ENCODE results near the gene NECAP2.

DNA sequence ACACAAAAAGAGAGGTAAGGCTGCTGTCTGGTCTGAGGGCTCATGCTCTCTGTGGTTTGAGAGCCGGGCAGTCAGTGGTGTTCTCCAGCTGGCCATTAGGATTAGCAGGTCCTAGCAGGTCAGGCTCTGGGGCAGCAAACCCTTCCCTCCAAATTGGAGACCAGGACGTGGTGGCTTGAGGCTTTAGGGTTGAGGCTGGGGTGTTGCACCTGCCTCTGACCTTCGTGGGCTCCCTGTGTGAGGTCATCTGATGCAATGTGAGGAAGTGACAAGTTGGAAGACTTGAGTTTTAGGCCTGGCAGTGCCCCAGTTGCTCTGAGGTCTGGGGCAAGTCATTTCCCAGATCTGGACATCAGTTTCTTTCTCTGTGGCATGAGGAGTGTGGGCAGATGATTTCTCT is 49.1 kb upstream of the NECAP2 start:
- TF ChIP-seq, protein P1, sequence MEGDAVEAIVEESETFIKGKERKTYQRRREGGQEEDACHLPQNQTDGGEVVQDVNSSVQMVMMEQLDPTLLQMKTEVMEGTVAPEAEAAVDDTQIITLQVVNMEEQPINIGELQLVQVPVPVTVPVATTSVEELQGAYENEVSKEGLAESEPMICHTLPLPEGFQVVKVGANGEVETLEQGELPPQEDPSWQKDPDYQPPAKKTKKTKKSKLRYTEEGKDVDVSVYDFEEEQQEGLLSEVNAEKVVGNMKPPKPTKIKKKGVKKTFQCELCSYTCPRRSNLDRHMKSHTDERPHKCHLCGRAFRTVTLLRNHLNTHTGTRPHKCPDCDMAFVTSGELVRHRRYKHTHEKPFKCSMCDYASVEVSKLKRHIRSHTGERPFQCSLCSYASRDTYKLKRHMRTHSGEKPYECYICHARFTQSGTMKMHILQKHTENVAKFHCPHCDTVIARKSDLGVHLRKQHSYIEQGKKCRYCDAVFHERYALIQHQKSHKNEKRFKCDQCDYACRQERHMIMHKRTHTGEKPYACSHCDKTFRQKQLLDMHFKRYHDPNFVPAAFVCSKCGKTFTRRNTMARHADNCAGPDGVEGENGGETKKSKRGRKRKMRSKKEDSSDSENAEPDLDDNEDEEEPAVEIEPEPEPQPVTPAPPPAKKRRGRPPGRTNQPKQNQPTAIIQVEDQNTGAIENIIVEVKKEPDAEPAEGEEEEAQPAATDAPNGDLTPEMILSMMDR (IDR thresholded peaks at IDR 0.05), result no peak
- no peak for TF ChIP-seq POLR2A (IDR thresholded peaks at IDR 0.05)
- TF ChIP-seq POLR2AphosphoS5 (IDR thresholded peaks at IDR 0.05; ENCODE audit: insufficient read depth in 1 of 2, low read depth in 1 of 2), result no peak
